ENCODE measurements around the gene ENPP6.
"Not testable (repeated sequence)": the region's sequence is repeated elsewhere in the genome, so short reads cannot be mapped to it uniquely, and the experiment has no call there.

ENPP6 gene

GRCh38 chr4:184231573-184231972 is 13.9 kb upstream of the ENPP6 start:
- H3K27ac ChIP-seq (ENCODE audit: low read depth, low read length) = no peak overlapping the region
- no peaks in the 10 kb centered on the region for H3K27me3 ChIP-seq (ENCODE audit: control insufficient read depth, insufficient read depth, low read length)
- no peak overlapping the region for H3K4me3 ChIP-seq (ENCODE audit: low read length)
- no peak overlapping the region for H3K9ac ChIP-seq (ENCODE audit: low read length)
- H3K36me3 ChIP-seq (ENCODE audit: control insufficient read depth, insufficient read depth, low read length) = no peaks in the 10 kb centered on the region
- H3K4me1 ChIP-seq (ENCODE audit: control insufficient read depth, insufficient read depth, low read length) = no peaks in the 10 kb centered on the region

- H3K36me3 ChIP-seq (ENCODE audit: control insufficient read depth, insufficient read depth, low read length) = no peaks in the 10 kb centered on the region
- no peaks in the 10 kb centered on the region for H3K4me1 ChIP-seq (ENCODE audit: control insufficient read depth, insufficient read depth, low read length)
- no peaks in the 10 kb centered on the region for H3K27me3 ChIP-seq (ENCODE audit: control insufficient read depth, insufficient read depth, low read length)
- no peak overlapping the region for H3K27ac ChIP-seq (ENCODE audit: low read depth, low read length)
- H3K9ac ChIP-seq (ENCODE audit: low read length) = no peak overlapping the region
- H3K4me3 ChIP-seq (ENCODE audit: low read length) = no peak overlapping the region
These were observed 10.5 kb upstream of the ENPP6 start for GRCh38 chr4:184228056-184228705.

GRCh38 chr4:184216515-184216914 is 1.2 kb downstream of the ENPP6 start:
- Histone ChIP-seq H3K27ac (ENCODE audit: low read depth, low read length) (no peak overlapping the region), H3K36me3 (ENCODE audit: control insufficient read depth, insufficient read depth, low read length) (no peaks in the 10 kb centered on the region), H3K27me3 (ENCODE audit: control insufficient read depth, insufficient read depth, low read length) (no peaks in the 10 kb centered on the region), H3K9ac (ENCODE audit: low read length) (no peak overlapping the region), H3K4me1 (ENCODE audit: control insufficient read depth, insufficient read depth, low read length) (no peaks in the 10 kb centered on the region), H3K4me3 (ENCODE audit: low read length) (no peak overlapping the region)

- H3K4me1 ChIP-seq (ENCODE audit: control insufficient read depth, insufficient read depth, low read length) = no peaks in the 10 kb centered on the region
- no peak overlapping the region for H3K4me3 ChIP-seq (ENCODE audit: low read length)
- H3K9ac ChIP-seq (ENCODE audit: low read length) = no peak overlapping the region
- H3K27ac ChIP-seq (ENCODE audit: low read depth, low read length) = no peak overlapping the region
- no peaks in the 10 kb centered on the region for H3K27me3 ChIP-seq (ENCODE audit: control insufficient read depth, insufficient read depth, low read length)
- no peaks in the 10 kb centered on the region for H3K36me3 ChIP-seq (ENCODE audit: control insufficient read depth, insufficient read depth, low read length)
These were observed 1.9 kb downstream of the ENPP6 start for GRCh38 chr4:184215709-184216328.

- no peak overlapping the region for H3K4me3 ChIP-seq (ENCODE audit: low read length)
- H3K27ac ChIP-seq (ENCODE audit: low read depth, low read length) = no peak overlapping the region
- H3K9ac ChIP-seq (ENCODE audit: low read length) = no peak overlapping the region
- H3K36me3 ChIP-seq (ENCODE audit: control insufficient read depth, insufficient read depth, low read length) = no peaks in the 10 kb centered on the region
- no peaks in the 10 kb centered on the region for H3K27me3 ChIP-seq (ENCODE audit: control insufficient read depth, insufficient read depth, low read length)
- no peaks in the 10 kb centered on the region for H3K4me1 ChIP-seq (ENCODE audit: control insufficient read depth, insufficient read depth, low read length)
These were observed 2.7 kb downstream of the ENPP6 start for GRCh38 chr4:184214931-184215330.

- H3K36me3 ChIP-seq (ENCODE audit: control insufficient read depth, insufficient read depth, low read length); H3K27me3 ChIP-seq (ENCODE audit: control insufficient read depth, insufficient read depth, low read length); H3K4me3 ChIP-seq (ENCODE audit: low read length); H3K27ac ChIP-seq (ENCODE audit: low read depth, low read length); H3K9ac ChIP-seq (ENCODE audit: low read length); H3K4me1 ChIP-seq (ENCODE audit: control insufficient read depth, insufficient read depth, low read length): not testable (repeated sequence)
These were observed 9.7 kb downstream of the ENPP6 start for GRCh38 chr4:184207734-184208607.

- H3K27ac ChIP-seq (ENCODE audit: low read depth, low read length) = no peak overlapping the region
- H3K27me3 ChIP-seq (ENCODE audit: control insufficient read depth, insufficient read depth, low read length) = no peaks in the 10 kb centered on the region
- H3K9ac ChIP-seq (ENCODE audit: low read length) = no peak overlapping the region
- H3K36me3 ChIP-seq (ENCODE audit: control insufficient read depth, insufficient read depth, low read length) = no peaks in the 10 kb centered on the region
- no peak overlapping the region for H3K4me3 ChIP-seq (ENCODE audit: low read length)
- no peaks in the 10 kb centered on the region for H3K4me1 ChIP-seq (ENCODE audit: control insufficient read depth, insufficient read depth, low read length)
These were observed 12.4 kb downstream of the ENPP6 start for GRCh38 chr4:184205243-184205642.

GRCh38 chr4:184203300-184203699 is 14.4 kb downstream of the ENPP6 start:
- Histone ChIP-seq H3K9ac (ENCODE audit: low read length) (no peak overlapping the region), H3K4me1 (ENCODE audit: control insufficient read depth, insufficient read depth, low read length) (no peaks in the 10 kb centered on the region), H3K36me3 (ENCODE audit: control insufficient read depth, insufficient read depth, low read length) (no peaks in the 10 kb centered on the region), H3K27ac (ENCODE audit: low read depth, low read length) (no peak overlapping the region), H3K4me3 (ENCODE audit: low read length) (no peak overlapping the region), H3K27me3 (ENCODE audit: control insufficient read depth, insufficient read depth, low read length) (no peaks in the 10 kb centered on the region)

- H3K9ac ChIP-seq (ENCODE audit: low read length) = no peak overlapping the region
- no peak overlapping the region for H3K4me3 ChIP-seq (ENCODE audit: low read length)
- H3K36me3 ChIP-seq (ENCODE audit: control insufficient read depth, insufficient read depth, low read length) = no peaks in the 10 kb centered on the region
- H3K4me1 ChIP-seq (ENCODE audit: control insufficient read depth, insufficient read depth, low read length) = no peaks in the 10 kb centered on the region
- H3K27me3 ChIP-seq (ENCODE audit: control insufficient read depth, insufficient read depth, low read length) = no peaks in the 10 kb centered on the region
- H3K27ac ChIP-seq (ENCODE audit: low read depth, low read length) = no peak overlapping the region
These were observed 16.5 kb downstream of the ENPP6 start for GRCh38 chr4:184201179-184201578.

- H3K4me3 ChIP-seq (ENCODE audit: low read length) = no peak overlapping the region
- no peak overlapping the region for H3K27ac ChIP-seq (ENCODE audit: low read depth, low read length)
- H3K27me3 ChIP-seq (ENCODE audit: control insufficient read depth, insufficient read depth, low read length) = no peaks in the 10 kb centered on the region
- H3K36me3 ChIP-seq (ENCODE audit: control insufficient read depth, insufficient read depth, low read length) = no peaks in the 10 kb centered on the region
- H3K4me1 ChIP-seq (ENCODE audit: control insufficient read depth, insufficient read depth, low read length) = no peaks in the 10 kb centered on the region
- H3K9ac ChIP-seq (ENCODE audit: low read length) = no peak overlapping the region
These were observed 17.4 kb downstream of the ENPP6 start for GRCh38 chr4:184200296-184200695.

- H3K27ac ChIP-seq (ENCODE audit: low read depth, low read length) = no peak overlapping the region
- H3K4me1 ChIP-seq (ENCODE audit: control insufficient read depth, insufficient read depth, low read length) = no peaks in the 10 kb centered on the region
- H3K36me3 ChIP-seq (ENCODE audit: control insufficient read depth, insufficient read depth, low read length) = no peaks in the 10 kb centered on the region
- no peak overlapping the region for H3K9ac ChIP-seq (ENCODE audit: low read length)
- H3K4me3 ChIP-seq (ENCODE audit: low read length) = no peak overlapping the region
- H3K27me3 ChIP-seq (ENCODE audit: control insufficient read depth, insufficient read depth, low read length) = no peaks in the 10 kb centered on the region
These were observed 17.9 kb downstream of the ENPP6 start for GRCh38 chr4:184199780-184200179.

GRCh38 chr4:184198190-184198589 is 19.5 kb downstream of the ENPP6 start:
- Histone ChIP-seq H3K9ac (ENCODE audit: low read length) (no peak overlapping the region), H3K4me3 (ENCODE audit: low read length) (no peak overlapping the region), H3K4me1 (ENCODE audit: control insufficient read depth, insufficient read depth, low read length) (no peaks in the 10 kb centered on the region), H3K27ac (ENCODE audit: low read depth, low read length) (no peak overlapping the region), H3K36me3 (ENCODE audit: control insufficient read depth, insufficient read depth, low read length) (no peaks in the 10 kb centered on the region), H3K27me3 (ENCODE audit: control insufficient read depth, insufficient read depth, low read length) (no peaks in the 10 kb centered on the region)

All from rectal smooth muscle tissue (tissue), 1 donor.